ENCODE measurements around the gene GTPBP8.
"Not testable (repeated sequence)": the region's sequence is repeated elsewhere in the genome, so short reads cannot be mapped to it uniquely, and the experiment has no call there.

The GTPBP8 gene

GRCh38 chr3:113034011-113034410 lies 43.2 kb downstream of the GTPBP8 start:
- Histone ChIP-seq H3K36me3 (ENCODE audit: control insufficient read depth, insufficient read depth, low read length) (no peaks in the 10 kb centered on the region), H3K27me3 (replicated peaks; ENCODE audit: control insufficient read depth, insufficient read depth, low read length) (no peaks in the 10 kb centered on the region), H3K4me3 (replicated peaks; ENCODE audit: low read depth, low read length) (no peak overlapping the region)
- no peak for DNase-seq (ENCODE audit: extremely low read depth, insufficient read length)
- TF ChIP-seq CTCF (IDR thresholded peaks at IDR 0.05; ENCODE audit: insufficient read depth, low read length, poor library complexity, severe bottlenecking), result no peak

- no peak for DNase-seq (ENCODE audit: extremely low read depth, insufficient read length)
- Histone ChIP-seq H3K36me3 (ENCODE audit: control insufficient read depth, insufficient read depth, low read length) (no peaks in the 10 kb centered on the region), H3K27me3 (replicated peaks; ENCODE audit: control insufficient read depth, insufficient read depth, low read length) (no peaks in the 10 kb centered on the region), H3K4me3 (replicated peaks; ENCODE audit: low read depth, low read length) (no peak overlapping the region)
- TF ChIP-seq CTCF (IDR thresholded peaks at IDR 0.05; ENCODE audit: insufficient read depth, low read length, poor library complexity, severe bottlenecking), result peak; percentile 89
These were observed 44.7 kb downstream of the GTPBP8 start for GRCh38 chr3:113035387-113035982.

DNA sequence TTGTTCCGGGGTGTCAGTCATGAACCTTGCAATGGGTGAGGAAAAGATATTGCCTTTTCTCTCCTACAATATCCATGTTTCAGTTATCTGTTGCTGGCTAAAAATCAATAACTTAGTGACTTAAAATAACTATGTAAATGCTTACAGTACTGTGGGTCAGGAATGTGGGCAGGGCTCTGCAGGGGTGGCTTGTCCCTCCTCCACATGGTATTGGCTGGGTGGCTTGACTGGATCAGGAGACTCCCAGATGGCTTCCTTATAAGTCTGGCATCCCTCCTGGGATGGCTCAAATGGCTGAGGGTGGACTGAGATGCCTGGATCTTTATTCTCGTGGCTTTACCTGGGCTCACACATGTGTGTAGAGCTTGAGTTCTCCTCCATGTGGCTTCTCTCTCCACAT lies 47.5 kb downstream of the GTPBP8 start:
- no peaks in the 10 kb centered on the region for H3K36me3 ChIP-seq (ENCODE audit: control insufficient read depth, insufficient read depth, low read length)
- H3K27me3 ChIP-seq (replicated peaks; ENCODE audit: control insufficient read depth, insufficient read depth, low read length), result no peaks in the 10 kb centered on the region
- no peak for DNase-seq (ENCODE audit: extremely low read depth, insufficient read length)
- no peak for TF ChIP-seq CTCF (IDR thresholded peaks at IDR 0.05; ENCODE audit: insufficient read depth, low read length, poor library complexity, severe bottlenecking)
- H3K4me3 ChIP-seq (replicated peaks; ENCODE audit: low read depth, low read length), result no peak overlapping the region

GRCh38 chr3:113039546-113039945 lies 48.8 kb downstream of the GTPBP8 start:
- Histone ChIP-seq H3K4me3 (replicated peaks; ENCODE audit: low read depth, low read length) (no peak overlapping the region), H3K27me3 (replicated peaks; ENCODE audit: control insufficient read depth, insufficient read depth, low read length) (no peaks in the 10 kb centered on the region), H3K36me3 (ENCODE audit: control insufficient read depth, insufficient read depth, low read length) (no peaks in the 10 kb centered on the region)
- no peak for DNase-seq (ENCODE audit: extremely low read depth, insufficient read length)
- no peak for TF ChIP-seq CTCF (IDR thresholded peaks at IDR 0.05; ENCODE audit: insufficient read depth, low read length, poor library complexity, severe bottlenecking)

DNA sequence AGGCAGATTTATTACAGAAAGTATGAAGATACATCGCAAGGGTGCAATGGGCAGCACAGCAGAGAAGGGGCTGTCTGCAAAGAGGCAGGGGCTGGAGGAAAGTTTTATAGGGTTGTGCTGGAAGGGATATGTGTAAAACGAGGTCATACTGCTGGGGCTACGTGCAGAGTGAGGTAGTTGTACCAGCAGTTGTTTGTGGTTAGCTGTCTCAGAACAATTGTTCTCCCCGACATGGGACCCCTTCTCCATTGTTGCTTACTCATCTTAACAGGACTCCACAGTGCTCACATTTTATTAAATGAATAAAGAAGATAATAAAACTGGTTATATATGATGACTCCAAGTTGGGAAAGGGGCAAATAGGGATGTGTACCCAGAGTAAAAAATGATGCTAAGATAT lies 49.4 kb downstream of the GTPBP8 start:
- no peak for TF ChIP-seq CTCF (IDR thresholded peaks at IDR 0.05; ENCODE audit: insufficient read depth, low read length, poor library complexity, severe bottlenecking)
- Histone ChIP-seq H3K27me3 (replicated peaks; ENCODE audit: control insufficient read depth, insufficient read depth, low read length) (no peaks in the 10 kb centered on the region), H3K36me3 (ENCODE audit: control insufficient read depth, insufficient read depth, low read length) (no peaks in the 10 kb centered on the region), H3K4me3 (replicated peaks; ENCODE audit: low read depth, low read length) (no peak overlapping the region)
- DNase-seq (ENCODE audit: extremely low read depth, insufficient read length), result no peak

GRCh38 chr3:113043686-113044085 lies 52.9 kb downstream of the GTPBP8 start:
- no peak overlapping the region for H3K4me3 ChIP-seq (replicated peaks; ENCODE audit: low read depth, low read length)
- no peaks in the 10 kb centered on the region for H3K36me3 ChIP-seq (ENCODE audit: control insufficient read depth, insufficient read depth, low read length)
- H3K27me3 ChIP-seq (replicated peaks; ENCODE audit: control insufficient read depth, insufficient read depth, low read length), result no peaks in the 10 kb centered on the region
- TF ChIP-seq CTCF (IDR thresholded peaks at IDR 0.05; ENCODE audit: insufficient read depth, low read length, poor library complexity, severe bottlenecking), result no peak
- no peak for DNase-seq (ENCODE audit: extremely low read depth, insufficient read length)

GRCh38 chr3:113046186-113046965 lies 55.6 kb downstream of the GTPBP8 start:
- not testable (repeated sequence) for H3K36me3 ChIP-seq (ENCODE audit: control insufficient read depth, insufficient read depth, low read length); DNase-seq (ENCODE audit: extremely low read depth, insufficient read length); H3K4me3 ChIP-seq (replicated peaks; ENCODE audit: low read depth, low read length); H3K27me3 ChIP-seq (replicated peaks; ENCODE audit: control insufficient read depth, insufficient read depth, low read length)

All from GM06990 (cell line).